DMS53 (cell line): Measurements from ENCODE around the gene TMEM132C.

Experiments used
- DNase-seq: peaks from one replicate; lab custom pipeline; 2025; lab: John Stamatoyannopoulos, UW

The TMEM132C gene

DNA sequence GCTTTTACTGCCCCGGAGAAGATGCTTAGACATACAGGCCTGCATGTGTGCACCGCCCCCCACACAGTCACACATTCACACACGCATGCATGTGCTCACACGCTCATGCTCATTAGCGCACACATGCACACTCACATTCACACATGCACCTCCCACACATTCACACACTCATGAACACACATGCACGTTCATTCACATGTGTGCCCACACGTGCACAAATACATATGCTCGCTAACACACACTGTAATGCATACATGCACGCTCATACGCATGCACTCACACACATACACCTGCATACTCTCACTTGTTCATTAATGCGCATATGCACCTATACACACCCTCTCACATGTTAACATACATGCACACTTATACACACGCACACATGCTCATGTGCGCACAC lies 21.9 kb downstream of the TMEM132C start:
- no peak for DNase-seq

DNA sequence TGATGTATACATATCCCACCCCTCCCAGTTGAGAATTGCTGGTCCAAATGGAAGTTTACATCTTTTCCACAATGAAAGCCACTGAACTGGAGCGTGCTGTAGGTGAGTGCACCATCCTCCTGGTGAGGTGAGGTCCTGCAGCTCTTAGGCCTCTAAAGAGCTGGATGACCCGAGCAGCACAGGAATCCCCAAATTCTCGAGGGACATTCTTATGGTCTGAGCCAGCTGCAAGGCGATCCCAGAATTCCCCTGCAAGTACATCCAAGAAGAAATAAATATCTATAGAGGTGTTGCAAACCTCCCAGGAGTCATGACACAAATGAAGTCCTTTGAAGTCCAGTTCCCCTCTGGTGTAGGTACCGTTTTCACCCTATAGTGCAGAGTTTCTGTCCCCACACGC lies 24.0 kb downstream of the TMEM132C start:
- no peak for DNase-seq

DNA sequence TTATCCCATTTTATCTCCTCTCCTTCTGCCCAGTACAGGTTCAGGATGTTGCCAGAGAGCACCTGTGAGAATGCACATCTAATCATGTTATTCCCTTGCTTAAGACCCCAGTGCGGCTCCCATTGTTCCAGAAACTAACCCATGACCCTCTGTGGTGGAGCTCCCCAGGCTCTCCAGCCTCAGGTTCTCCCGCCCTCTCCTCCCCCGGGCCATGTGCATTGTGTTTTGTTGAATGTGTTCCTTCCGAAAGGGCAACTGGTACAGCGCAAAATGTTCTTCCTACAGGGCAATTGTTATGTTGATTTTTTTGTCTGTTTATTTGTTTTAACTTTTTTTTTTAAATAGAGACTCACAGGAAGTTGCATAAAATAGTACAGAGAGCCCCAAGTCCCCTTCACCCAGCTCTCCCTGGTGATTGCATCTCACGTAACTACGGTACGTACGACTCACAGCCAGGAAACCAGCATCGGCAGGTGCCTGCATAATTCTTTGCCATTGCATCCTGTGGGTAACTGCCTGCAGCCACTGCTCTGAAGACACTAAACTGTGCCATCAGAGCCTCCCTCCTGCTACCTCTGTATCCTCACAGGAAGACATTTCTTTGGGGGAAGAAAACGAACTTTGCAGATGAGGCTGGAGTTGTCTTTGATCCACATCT lies 31.2 kb downstream of the TMEM132C start:
- no peak for DNase-seq

DNA sequence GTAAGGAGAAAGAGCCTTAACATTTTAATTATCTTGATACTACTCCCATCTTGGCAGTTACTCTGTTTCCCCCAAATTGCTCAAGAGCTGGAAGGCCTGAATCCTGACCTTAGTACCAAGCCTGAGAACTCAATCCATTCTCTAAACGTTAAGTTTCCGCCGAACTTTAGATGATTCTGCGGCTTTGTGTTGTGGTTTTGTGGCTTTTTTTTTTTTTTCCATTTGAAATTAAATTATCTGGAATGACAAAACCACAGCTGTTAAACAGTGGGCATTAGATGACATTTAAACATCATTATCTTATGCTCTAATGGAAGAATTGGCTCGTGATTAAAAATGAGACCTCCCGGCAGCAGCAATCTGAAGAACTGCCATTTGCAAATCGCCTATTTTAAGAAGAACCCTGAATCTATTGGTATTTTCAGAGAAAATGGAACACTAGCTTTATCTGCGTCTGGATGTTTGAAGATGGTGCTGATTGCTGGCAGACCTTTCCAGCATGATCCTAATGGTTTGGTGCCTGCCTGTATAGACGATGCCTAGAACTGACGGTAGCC lies 38.4 kb downstream of the TMEM132C start:
- DNase-seq, result no peak

DNA sequence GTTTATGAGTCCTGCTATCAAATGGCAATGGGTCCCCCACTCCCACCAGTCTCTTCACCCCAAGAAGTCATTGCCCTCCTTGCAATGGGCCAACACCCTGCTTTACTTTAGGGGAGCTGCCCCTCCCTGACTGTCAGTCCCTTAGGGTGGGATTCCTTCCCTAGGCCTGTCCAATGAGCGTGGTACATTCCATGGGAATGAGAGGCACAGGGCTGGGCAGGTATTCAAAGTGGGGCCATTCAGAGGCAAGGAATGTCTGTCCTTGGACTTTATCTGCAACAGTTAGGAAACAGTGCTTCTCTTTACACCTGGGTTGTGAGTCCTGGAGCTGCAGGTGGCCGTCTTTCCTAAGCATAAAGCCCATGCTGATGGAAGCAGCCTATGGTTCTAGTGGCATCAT lies 40.8 kb downstream of the TMEM132C start:
- DNase-seq, result no peak

DNA sequence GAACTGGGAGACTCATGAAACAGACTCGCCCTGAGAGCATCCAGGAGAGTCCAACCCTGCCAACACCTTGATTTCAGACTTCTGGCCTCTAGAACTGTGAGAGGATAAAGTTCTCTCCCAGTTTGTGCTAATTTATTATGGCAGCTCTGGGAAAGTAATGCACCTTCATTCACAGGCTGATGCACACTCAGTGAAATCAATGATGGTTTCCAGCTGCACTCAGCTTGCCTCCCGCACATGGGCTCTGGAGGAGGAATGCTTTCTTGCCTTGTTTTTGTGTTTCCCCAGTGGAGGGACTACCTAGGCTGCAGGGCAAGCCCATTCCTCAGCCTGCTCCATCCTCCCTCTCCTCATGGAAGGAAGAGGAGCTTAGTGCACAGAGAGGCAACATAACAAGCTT lies 45.7 kb downstream of the TMEM132C start:
- DNase-seq, result no peak

DNA sequence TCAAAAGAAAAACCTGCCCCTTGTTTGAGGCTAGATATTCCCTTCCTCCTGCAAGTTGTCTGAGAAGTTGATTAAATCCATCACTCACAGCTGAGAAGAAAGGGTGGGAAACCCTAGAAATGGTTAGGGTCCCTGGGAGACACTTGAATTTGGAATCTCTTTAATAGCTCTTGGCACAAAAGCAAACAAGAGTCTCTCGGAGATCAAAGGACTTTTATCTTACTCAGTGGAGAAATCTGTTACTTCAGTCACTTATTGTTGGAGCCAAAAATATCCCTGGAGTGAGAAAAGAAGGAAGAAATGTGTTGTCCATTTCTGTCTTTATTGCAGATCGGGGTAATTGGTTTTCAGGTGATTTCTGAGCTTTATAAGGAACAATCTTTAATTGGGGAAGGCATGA lies 47.0 kb downstream of the TMEM132C start:
- no peak for DNase-seq

DNA sequence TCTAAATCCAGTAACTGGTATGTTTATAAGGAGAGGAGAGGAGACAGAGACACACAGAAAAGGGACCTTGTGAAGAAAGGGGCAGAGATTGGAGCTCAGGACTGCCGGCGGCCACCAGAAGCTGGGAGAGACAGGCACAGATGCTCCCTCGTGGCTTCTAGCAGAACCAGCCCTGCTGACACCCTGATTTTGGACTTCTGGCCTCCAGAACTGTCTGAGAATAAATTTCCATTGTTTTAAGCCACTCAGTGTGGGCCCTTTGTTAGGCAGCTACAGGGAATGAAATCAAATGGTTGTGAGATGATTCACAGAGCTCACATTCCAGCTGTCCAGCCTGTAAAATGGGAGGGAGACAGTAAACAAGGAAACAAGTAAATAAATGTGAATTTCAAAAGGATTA lies 47.6 kb downstream of the TMEM132C start:
- DNase-seq, result no peak

DNA sequence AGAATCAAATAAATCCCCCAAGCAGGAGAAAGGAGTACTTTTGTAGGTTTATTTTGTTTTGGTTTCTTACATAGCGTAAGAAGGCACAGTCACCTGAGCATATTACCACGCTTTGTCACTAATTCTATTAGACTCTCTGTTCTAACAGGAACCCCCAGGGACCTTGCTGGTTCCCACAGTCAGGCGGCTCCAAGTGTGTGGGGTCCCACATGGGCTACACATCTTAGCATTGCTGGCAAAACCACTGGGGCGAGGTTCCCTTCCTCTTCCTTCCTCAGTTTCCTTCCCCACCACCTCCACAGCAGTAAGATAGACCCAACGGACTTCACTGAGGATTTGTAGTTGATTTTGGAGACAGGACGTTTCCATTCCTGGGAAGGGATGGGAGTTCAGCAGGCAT lies 49.1 kb downstream of the TMEM132C start:
- DNase-seq, result no peak

DNA sequence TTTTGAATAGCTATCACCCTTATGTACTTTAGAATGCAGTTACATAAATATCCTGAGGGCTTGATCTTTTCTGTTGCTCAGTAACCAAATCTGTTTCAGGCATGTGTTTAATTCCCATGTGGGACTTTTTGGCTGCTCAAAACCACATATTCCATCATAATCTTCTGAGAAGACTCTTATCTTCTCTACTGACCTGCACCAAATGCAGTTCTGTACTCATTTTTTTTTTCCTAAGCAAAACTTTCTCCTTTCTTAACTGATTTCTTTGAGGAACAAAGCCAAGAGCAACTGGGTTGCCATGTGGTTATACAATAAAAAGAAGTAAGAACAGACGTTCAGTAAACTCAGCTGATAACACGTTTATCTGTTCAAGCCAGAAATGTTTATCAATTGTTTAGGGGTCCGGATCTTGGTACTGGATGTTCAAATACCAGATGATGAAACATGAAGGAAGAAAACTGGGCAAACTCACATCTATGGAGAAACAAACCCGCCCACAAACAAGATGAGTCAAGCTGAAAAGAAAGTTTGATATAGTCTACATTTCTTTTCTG lies 50.1 kb downstream of the TMEM132C start:
- DNase-seq, result no peak

DNA sequence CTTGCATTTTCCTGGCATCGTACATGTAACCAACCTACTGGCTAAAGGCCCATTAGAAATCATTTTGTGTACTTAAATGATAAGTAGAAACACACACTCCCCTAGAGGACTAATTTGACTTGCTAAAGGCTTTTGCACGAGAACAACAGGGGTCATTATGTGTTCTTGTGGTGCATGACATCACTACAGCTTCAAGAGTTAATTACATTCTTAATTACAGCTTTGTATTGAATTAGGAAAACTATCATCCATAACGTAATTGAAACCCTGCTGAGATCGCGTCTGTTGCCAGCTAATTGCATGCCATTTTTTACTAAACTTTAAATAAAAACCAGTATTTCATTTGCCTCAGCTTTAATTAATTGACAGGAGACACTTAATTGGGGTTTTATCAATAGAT lies 51.4 kb downstream of the TMEM132C start:
- DNase-seq, result no peak

DNA sequence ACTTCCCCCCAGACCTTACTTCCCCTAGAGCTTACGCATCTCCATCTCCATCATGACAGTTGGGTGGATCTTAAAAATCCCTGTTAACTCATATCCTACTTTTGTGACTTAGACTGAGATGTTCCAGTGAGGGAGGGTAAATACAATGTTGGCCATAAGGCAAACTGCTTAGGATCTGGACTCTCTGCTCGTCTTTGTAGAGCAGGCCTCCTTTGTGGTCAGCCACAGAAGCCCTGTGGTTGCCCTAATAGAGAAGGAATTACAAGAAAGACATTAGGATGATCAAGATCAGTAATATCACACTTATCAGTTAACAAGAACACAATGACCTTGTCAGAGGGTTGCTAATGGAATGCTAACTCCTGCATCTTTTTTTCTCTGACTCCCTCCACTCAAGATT lies 52.0 kb downstream of the TMEM132C start:
- no peak for DNase-seq

DNA sequence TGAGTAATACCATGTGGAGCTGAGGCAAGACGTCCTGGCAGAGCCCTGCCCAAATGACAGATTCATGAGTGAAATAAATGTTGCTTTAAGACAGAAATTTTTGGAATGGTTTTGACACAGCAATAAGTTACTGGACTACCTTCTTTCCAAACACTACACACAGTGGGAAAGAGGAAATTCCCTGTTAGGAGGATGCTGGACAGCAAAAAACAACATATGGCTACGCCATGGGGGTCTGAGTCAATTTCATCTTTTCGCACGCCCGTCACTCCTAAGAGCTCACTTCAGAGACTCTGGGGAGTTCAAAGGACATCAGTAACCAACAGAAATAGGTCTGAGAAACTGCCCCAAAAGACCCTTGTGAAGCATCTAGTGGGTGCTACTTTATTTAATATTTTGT lies 55.4 kb downstream of the TMEM132C start:
- no peak for DNase-seq

DNA sequence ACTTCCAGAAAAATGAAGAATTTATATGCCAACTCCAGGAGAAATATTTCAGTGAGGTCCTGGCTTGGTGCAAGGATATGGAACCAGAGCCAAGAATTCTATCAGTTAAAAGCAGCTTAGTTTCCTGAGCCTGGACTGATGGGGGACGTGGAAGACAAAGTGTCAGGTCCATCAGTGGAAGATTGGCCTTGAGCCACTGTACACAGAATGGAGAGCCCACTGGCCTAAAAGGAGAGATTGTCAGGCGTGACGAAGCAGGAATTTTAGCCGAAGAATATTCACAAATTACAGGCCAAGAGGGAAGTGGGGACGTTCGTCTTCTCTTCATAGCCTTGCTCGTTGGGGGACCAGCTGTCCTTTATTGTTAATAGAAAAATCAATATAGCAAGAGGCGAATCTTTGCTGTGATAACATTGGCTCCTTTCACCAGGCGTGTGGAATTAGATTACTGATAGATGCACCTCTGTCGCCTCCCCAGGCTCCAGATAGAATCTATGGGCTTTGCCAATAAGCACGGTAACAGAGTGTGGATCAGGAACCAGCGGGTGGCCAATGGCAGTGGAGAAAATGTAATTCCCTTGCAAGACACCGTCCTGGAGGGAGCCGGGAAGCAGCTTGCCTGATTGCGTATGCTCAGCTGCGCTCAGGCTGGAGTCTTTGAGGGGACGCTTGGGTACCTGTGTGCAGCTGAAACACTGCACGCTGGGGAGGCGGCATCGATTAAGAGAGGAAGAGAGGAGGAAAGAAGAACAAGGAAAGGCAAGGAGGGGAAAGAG lies 56.4 kb downstream of the TMEM132C start:
- no peak for DNase-seq

DNA sequence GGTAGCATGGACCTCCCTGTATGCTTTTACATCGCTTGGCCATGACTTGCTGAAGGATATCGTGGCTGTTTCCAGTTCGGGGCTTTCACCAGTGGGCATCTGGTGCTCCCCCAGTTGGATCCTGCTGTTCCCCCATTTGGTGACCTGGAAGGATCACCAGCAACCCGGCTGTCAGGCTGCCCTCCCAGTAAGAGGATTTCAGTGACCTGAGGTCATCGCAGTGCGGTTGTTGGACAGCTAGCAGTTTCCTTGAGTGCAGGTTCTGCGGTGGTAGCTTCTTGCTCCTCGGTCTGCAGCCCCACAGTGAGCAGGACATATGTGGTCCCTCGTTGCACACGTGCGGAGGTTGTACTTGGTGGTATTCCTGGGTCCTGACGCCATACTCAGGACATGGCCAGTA lies 58.7 kb downstream of the TMEM132C start:
- no peak for DNase-seq

DNA sequence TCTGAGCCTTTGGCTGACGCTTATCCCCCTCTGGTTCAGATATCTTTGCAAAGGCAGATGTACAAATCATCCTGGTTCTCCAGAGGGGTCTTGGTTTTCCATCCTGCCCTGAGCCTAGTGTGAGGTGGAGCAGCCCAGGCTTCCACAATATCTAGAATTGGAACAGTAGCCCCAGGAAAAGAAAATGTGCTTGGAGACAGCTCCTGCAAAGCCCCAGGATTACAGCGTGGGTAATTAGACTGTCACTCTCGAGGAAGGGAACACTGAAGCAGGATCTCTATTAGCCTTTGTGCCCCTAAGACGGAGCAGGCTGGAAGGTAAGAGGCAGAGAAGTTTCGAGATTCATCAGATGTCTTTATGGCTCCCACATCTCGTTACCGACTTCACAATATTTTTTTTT lies 59.4 kb downstream of the TMEM132C start:
- DNase-seq, result no peak

DNA sequence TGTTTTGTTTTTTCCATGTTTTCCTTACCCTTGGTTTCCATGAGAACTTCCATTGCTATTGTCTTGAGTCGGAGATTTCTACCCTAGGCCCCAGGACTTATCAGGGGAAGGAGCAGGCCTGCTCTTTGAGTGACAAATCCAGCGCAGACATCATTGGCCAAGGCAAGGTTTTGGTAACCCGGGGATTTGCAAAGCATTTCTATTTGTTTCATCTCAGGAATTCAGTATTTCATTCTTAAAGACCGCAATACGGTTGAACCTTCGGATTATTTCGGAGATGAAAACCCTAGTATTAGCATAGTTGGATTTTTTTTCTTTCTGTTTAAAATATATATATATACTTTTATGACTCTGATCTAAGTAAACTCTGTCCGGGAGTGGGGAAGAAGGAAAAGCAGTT lies 62.0 kb downstream of the TMEM132C start:
- DNase-seq, result no peak

DNA sequence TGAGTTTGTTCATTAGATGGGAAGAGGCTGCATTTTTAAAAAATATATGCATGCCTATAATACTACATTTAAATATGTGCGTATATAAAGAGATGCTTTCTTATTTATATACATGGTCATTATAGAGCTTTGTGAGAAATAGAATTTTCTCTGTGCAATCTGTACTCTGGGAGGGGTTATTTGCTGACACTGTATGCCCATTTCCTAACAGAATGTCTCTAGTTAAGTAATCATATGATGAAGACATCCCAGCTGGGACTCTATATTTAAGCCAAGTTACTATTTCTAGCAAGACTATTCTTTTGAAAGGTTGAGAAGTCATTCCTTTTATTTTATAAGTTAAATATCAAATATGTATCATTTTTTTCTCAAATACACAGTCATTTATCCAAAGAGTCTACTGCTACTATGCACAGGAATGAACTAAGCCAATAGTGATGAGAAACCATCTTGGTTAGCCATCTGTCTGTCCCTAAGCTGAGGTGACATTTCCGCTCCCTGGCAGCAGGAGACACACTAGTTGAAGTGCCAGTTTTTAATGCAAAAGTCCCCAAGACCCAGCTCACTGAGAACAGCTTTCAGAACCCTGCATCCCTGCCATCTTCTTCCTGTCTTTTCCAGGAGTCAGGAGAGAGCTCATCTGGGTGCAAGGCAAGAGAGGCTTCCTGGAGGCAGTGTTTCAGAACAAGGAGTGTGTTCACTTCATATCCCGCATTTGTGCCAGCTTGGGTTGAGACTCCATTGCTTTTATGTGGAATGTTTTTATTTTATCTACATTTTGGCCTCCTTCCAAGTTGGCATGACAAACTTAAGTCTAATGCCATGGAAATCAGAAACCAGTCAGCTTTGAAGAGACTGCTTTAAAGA lies 69.5 kb downstream of the TMEM132C start:
- no peak for DNase-seq

DNA sequence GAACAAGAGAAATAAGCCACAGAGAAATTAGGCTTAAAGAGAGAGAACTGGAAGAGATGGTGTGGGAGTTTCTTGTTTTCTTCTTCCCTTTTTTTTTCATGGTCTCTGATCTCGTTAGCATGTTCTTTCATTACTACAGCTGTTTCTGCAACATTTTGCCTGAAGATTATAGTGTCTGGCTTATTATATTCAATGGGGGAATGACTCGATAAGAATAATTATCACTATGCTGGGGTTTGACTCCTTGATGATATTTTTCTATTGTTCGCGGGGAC lies 70.0 kb downstream of the TMEM132C start:
- DNase-seq, result no peak

DNA sequence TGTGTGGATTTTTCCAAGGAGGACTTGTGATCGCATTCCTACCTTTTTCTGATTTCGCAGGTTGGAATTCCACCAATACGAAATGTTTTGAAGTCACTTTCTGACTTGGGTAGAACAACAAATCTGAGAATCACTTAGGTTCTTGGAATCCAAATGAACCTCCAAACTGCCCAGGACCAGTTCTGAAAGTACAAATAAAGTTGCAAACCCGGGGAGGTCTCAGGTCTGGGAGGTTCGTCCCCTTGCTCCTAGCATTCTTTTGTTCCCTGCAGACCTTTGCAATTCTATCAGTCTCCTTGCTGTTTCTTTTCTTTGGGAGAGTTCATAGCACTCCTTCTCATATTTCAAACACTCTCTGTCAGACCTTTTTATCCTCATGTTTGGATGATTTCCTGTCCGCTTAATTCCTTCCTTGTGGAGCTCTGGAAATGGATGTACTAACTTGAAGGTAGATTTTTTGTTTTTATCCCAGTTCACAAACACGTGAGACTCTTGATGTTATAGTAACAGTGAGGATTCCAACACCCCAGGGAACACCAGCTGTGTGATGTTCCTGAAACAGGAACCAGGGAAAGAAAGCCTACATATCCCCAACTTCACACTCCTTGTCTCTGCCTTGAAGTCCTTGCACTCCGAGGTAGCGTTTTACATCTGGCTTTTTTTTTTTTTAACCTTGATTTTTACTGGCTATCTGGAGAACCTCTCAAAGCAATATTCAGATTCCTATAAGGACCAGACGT lies 70.6 kb downstream of the TMEM132C start:
- no peak for DNase-seq

DNA sequence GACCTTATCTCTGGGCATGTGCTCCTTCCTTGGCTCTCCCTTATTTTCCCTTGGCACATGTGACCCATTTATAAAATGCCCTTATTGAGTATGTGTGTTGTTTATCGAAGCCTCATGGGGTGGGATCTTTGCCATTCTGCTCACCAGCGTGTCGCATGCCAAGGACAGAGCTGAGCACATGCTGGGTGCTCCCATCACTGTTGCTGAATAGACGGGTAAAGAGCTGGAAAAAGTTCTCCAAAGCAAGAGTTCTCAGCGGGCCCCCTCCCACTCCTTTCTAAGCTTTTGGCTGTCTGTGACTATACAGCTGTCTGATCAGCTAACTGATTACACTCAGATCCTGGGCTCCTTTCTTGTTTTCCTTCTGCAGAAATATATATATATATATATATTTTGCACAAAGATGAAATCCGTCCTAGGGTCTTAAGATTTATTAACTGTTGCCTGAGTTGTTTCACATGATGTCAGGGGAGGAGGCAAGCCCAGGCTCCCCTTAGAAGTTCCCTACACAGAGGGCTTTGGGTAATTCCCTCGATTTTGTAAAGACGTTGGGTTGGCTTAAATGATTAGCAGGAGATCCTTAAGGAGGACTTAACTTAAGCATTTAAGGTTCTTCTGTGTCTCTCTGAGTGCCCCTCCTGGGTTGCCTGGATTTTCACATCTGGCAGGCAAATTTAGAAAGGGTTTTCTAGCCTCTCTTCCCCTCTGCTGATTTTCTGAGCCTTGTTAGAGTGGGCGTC lies 71.6 kb downstream of the TMEM132C start:
- no peak for DNase-seq
